H1 (cell line): ENCODE data around the gene AFG1L. TPM values are rescaled to one million over a fixed set of nuclear protein-coding genes. Genes with fewer than 3 reads are reported as not detected.

Experiments
- CTCF ChIA-PET: fragments of 300-600 bp; sonication (Branson Sonifier 250); formaldehyde crosslinking; loops from one replicate; lab custom pipeline; 2021; ENCODE audit not compliant: partially characterized antibody; lab: Charles Lee
- POLR2A ChIA-PET: fragments of 300-600 bp; sonication (Branson Sonifier 250); formaldehyde crosslinking; loops from one replicate; lab custom pipeline; 2021; ENCODE audit warnings: inconsistent platforms; ENCODE audit not compliant: partially characterized antibody; lab: Charles Lee
- DNase-seq, 2 experiments: peaks; one replicate each; pipeline versions ENCODE4 v3.0.0 to v3.0.0-alpha.2; 2010 to 2022; ENCODE audit warnings: low spot score in 2 of 2, low read depth in 1 of 2, mixed read lengths in 1 of 2
- FAIRE-seq: peaks from 2 replicates; lab custom pipeline; 2011; peaks lifted over from hg19 to GRCh38; lab: Jason Lieb, UNC
- H2AFZ ChIP-seq: 2 replicates; pipeline ENCODE4 v1.8.1; 2012; ENCODE audit warnings: low read length, inconsistent platforms
- H2AK5ac ChIP-seq: 2 replicates; pipeline ENCODE4 v1.6.1; 2013; ENCODE audit warnings: low read depth, low read length
- H2BK120ac ChIP-seq: replicated peaks from 2 replicates; pipeline ENCODE3; 2013; ENCODE audit warnings: low read depth, low read length, inconsistent platforms
- H2BK12ac ChIP-seq: 2 replicates; pipeline ENCODE4 v1.6.1; 2013; ENCODE audit warnings: low read depth, low read length
- H2BK15ac ChIP-seq: 2 replicates; pipeline ENCODE4 v1.6.1; 2013; ENCODE audit warnings: low read length
- H2BK20ac ChIP-seq: 2 replicates; pipeline ENCODE4 v1.6.1; 2013; ENCODE audit warnings: low read length
- H2BK5ac ChIP-seq: 2 replicates; pipeline ENCODE4 v1.6.1; 2013; ENCODE audit warnings: low read depth, low read length
- H3K14ac ChIP-seq: 2 replicates; pipeline ENCODE4 v1.6.1; 2013; ENCODE audit warnings: inconsistent platforms; ENCODE audit not compliant: insufficient read length
- H3K18ac ChIP-seq: 2 replicates; pipeline ENCODE4 v1.6.1; 2013; ENCODE audit warnings: low read length; ENCODE audit errors: extremely low read depth
- H3K23ac ChIP-seq: 2 replicates; pipeline ENCODE4 v1.6.1; 2013; ENCODE audit warnings: inconsistent platforms; ENCODE audit not compliant: insufficient read length
- H3K23me2 ChIP-seq: 2 replicates; pipeline ENCODE4 v1.6.1; 2013; ENCODE audit warnings: low read depth, low read length
- H3K27ac ChIP-seq: 2 replicates; pipeline ENCODE4 v1.6.1; 2011; ENCODE audit warnings: low read depth, low read length, inconsistent platforms
- H3K27me3 ChIP-seq, 4 experiments: replicated peaks in 1 of 4; 1 replicate in 1 of 4; 2 replicates in 3 of 4; pipeline versions ENCODE4 v1.6.1 to v1.8.1; 2011 to 2013; ENCODE audit warnings: low read length in 3 of 4, mild to moderate bottlenecking in 3 of 4, inconsistent platforms in 2 of 4, mixed read lengths in 2 of 4, moderate library complexity in 1 of 4; ENCODE audit not compliant: control insufficient read depth in 3 of 4, insufficient read depth in 3 of 4; ENCODE audit errors: extremely low read depth in 1 of 4
- H3K36me3 ChIP-seq, 4 experiments: 2 replicates each; pipeline versions ENCODE4 v1.6.1 to v1.8.1; 2011 to 2013; ENCODE audit warnings: mild to moderate bottlenecking in 4 of 4, low read length in 3 of 4, moderate library complexity in 2 of 4, control low read depth in 1 of 4, inconsistent platforms in 1 of 4; ENCODE audit not compliant: insufficient read depth in 4 of 4, control insufficient read depth in 2 of 4
- H3K4ac ChIP-seq: replicated peaks from 2 replicates; pipeline ENCODE3; 2013; ENCODE audit warnings: low read length, low read depth, mixed read lengths, inconsistent platforms; ENCODE audit not compliant: insufficient read length
- H3K4me1 ChIP-seq, 4 experiments: replicated peaks in 1 of 4; 1 replicate in 1 of 4; 2 replicates in 3 of 4; pipeline versions ENCODE4 v1.6.1 to v1.8.1; 2011 to 2013; ENCODE audit warnings: low read length in 3 of 4, inconsistent platforms in 2 of 4, mixed read lengths in 1 of 4; ENCODE audit not compliant: insufficient read depth in 4 of 4, control insufficient read depth in 3 of 4
- H3K4me2 ChIP-seq, 2 experiments: 2 replicates each; pipeline versions ENCODE4 v1.6.1 to v1.8.1; 2011 to 2013; ENCODE audit warnings: low read depth in 2 of 2, low read length in 2 of 2, control low read depth in 1 of 2, inconsistent platforms in 1 of 2, mild to moderate bottlenecking in 1 of 2; ENCODE audit not compliant: insufficient read depth in 1 of 2
- H3K4me3 ChIP-seq, 4 experiments: fragments of 200-600, 300-600 bp in 1 of 4; sonication (generic), shearing (Covaris generic), sonication (Bioruptor Twin) in 1 of 4; 2 replicates each; pipeline versions ENCODE4 v1.5.1 to v1.8.1; 2011 to 2016; ENCODE audit warnings: low read length in 4 of 4, low read depth in 3 of 4, control low read depth in 2 of 4, inconsistent platforms in 2 of 4, mild to moderate bottlenecking in 2 of 4, mixed read lengths in 1 of 4, moderate library complexity in 1 of 4; ENCODE audit not compliant: insufficient read depth in 2 of 4; ENCODE audit errors: extremely low read depth in 1 of 4
- H3K56ac ChIP-seq: replicated peaks from 2 replicates; pipeline ENCODE3; 2013; ENCODE audit warnings: low read depth, mild to moderate bottlenecking, mixed read lengths, low read length, inconsistent platforms; ENCODE audit not compliant: insufficient read length
- H3K79me1 ChIP-seq: 2 replicates; pipeline ENCODE4 v1.6.1; 2013; ENCODE audit warnings: low read depth, low read length, control low read depth
- H3K79me2 ChIP-seq, 2 experiments: 2 replicates each; pipeline versions ENCODE4 v1.6.1 to v1.8.1; 2012 to 2013; ENCODE audit warnings: low read length in 2 of 2, mild to moderate bottlenecking in 2 of 2, inconsistent platforms in 1 of 2; ENCODE audit not compliant: insufficient read depth in 2 of 2, control insufficient read depth in 1 of 2
- H3K9ac ChIP-seq, 4 experiments: replicated peaks in 1 of 4; 1 replicate in 1 of 4; 2 replicates in 3 of 4; pipeline versions ENCODE4 v1.6.1 to v1.8.1; 2011 to 2013; ENCODE audit warnings: low read depth in 3 of 4, low read length in 3 of 4, control low read depth in 2 of 4, mild to moderate bottlenecking in 2 of 4, moderate library complexity in 2 of 4, inconsistent platforms in 1 of 4; ENCODE audit errors: extremely low read depth in 1 of 4
- H3K9me3 ChIP-seq, 2 experiments: 2 replicates each; pipeline versions ENCODE4 v1.6.1 to v1.8.1; 2012 to 2013; ENCODE audit warnings: mild to moderate bottlenecking in 2 of 2, moderate library complexity in 2 of 2, control low read depth in 1 of 2, inconsistent platforms in 1 of 2, low read depth in 1 of 2, low read length in 1 of 2, mixed read lengths in 1 of 2; ENCODE audit not compliant: insufficient read depth in 2 of 2
- H4K20me1 ChIP-seq, 2 experiments: replicated peaks in 1 of 2; 2 replicates each; pipeline versions ENCODE3 to v1.8.1; 2011 to 2013; ENCODE audit warnings: inconsistent platforms in 2 of 2, low read length in 2 of 2, mild to moderate bottlenecking in 1 of 2; ENCODE audit not compliant: insufficient read depth in 2 of 2, control insufficient read depth in 1 of 2
- H4K5ac ChIP-seq: 2 replicates; pipeline ENCODE4 v1.6.1; 2013; ENCODE audit warnings: low read length, low read depth, mixed read lengths, inconsistent platforms; ENCODE audit not compliant: insufficient read length
- H4K8ac ChIP-seq: 2 replicates; pipeline ENCODE4 v1.8.0; 2013; ENCODE audit warnings: mild to moderate bottlenecking, moderate library complexity, low read length, inconsistent platforms; ENCODE audit not compliant: insufficient read depth; ENCODE audit errors: extremely low read depth
- H4K91ac ChIP-seq: replicated peaks from 2 replicates; pipeline ENCODE3; 2013; ENCODE audit warnings: low read length, mixed read lengths, inconsistent platforms; ENCODE audit not compliant: insufficient read length
- ASH2L ChIP-seq: fragments of 200-600, 300-600 bp; sonication (generic); IDR thresholded peaks from one replicate; pipeline ENCODE4 v1.7.1; 2017; ENCODE audit warnings: low read length
- CHD2 ChIP-seq: IDR thresholded peaks from 2 replicates; pipeline ENCODE4 v1.6.1; 2012; ENCODE audit warnings: low read length, improper control_type of control experiment
- MAFK ChIP-seq: IDR thresholded peaks from 2 replicates; pipeline ENCODE4 v1.6.1; 2012; ENCODE audit warnings: low read depth, mild to moderate bottlenecking, improper control_type of control experiment, low read length
- POLR2A ChIP-seq, 2 experiments: IDR thresholded peaks; 1 replicate in 1 of 2; 2 replicates in 1 of 2; pipeline ENCODE4 v1.6.1; 2011; ENCODE audit warnings: low read depth in 2 of 2, low read length in 2 of 2, mild to moderate bottlenecking in 2 of 2; ENCODE audit errors: control extremely low read depth in 1 of 2
- POU5F1 ChIP-seq: IDR thresholded peaks from 2 replicates; pipeline ENCODE4 v1.6.1; 2011; ENCODE audit warnings: low read depth, mild to moderate bottlenecking, low read length, moderate library complexity
- RAD21 ChIP-seq, 2 experiments: IDR thresholded peaks in 1 of 2; conservative IDR thresholded peaks in 1 of 2; 2 replicates each; pipeline ENCODE4 v1.6.1; 2011; ENCODE audit warnings: low read depth in 2 of 2, low read length in 2 of 2, improper control_type of control experiment in 1 of 2, inconsistent platforms in 1 of 2, mild to moderate bottlenecking in 1 of 2, moderate library complexity in 1 of 2
- TAF1 ChIP-seq: IDR thresholded peaks from 2 replicates; pipeline ENCODE4 v1.6.1; 2011; ENCODE audit warnings: mild to moderate bottlenecking, low read depth, low read length
- TCF12 ChIP-seq: IDR thresholded peaks from 2 replicates; pipeline ENCODE4 v1.6.1; 2011; ENCODE audit warnings: low read depth, mild to moderate bottlenecking, low read length
- WGBS, 2 experiments: shearing (Covaris generic) in 1 of 2; methylation state at CpG; one replicate each; pipeline versions ENCODE4 v1.1.6 to v1.1.7; 2013 to 2015; ENCODE audit warnings: low lambda C conversion rate in 2 of 2, mixed read lengths in 2 of 2, inconsistent platforms in 1 of 2, low coverage in 1 of 2, missing lambda C conversion rate in 1 of 2; ENCODE audit not compliant: insufficient replicate concordance in 2 of 2, insufficient coverage in 1 of 2, insufficient read length in 1 of 2; ENCODE audit errors: extremely low coverage in 1 of 2, missing lambda C conversion rate in 1 of 2; 5-methylcytosine and 5-hydroxymethylcytosine counted together
- polyA plus RNA-seq, 7 experiments: library from polyadenylated mRNA; depleted of rRNA in 3 of 7; stranded (reverse) in 5 of 7; unstranded in 2 of 7; fragments of >200 nt in 5 of 7; fragments of 200-250 nt in 2 of 7; gene quantifications; 1 replicate in 5 of 7; 2 replicates in 1 of 7; 4 replicates in 1 of 7; pipeline versions ENCODE4 v1.2.1 to v1.2.3, GENCODE V29; 2011 to 2013; ENCODE audit warnings: missing spikeins in 2 of 7, mixed read lengths in 2 of 7
- total RNA-seq: library from RNA; stranded (reverse); fragmentation: NEBNext Ultra II Directional; extraction: Animal tissue kit (Norgen Biotek cat#: 25700); gene quantifications from 2 replicates; pipeline ENCODE4 v1.2.1, GENCODE V29; 2021

Gene AFG1L
- total and polyA plus RNA-seq, 2 of the 8 experiments (the other 6 are each of a cell fraction or from before 2014, with no cell fraction given): 0.98 to 5.7 TPM

GRCh38 chr6:108406943-108407342 lies 112.1 kb downstream of the AFG1L start:
- no peak overlapping the region for H3K9ac ChIP-seq
- TF ChIP-seq ASH2L (no peak), TAF1 (no peak), CHD2 (no peak), MAFK (no peak), TCF12 (no peak), POU5F1 (no peak), RAD21 (IDR thresholded peaks at IDR 0.05 in 1 of 2, conservative IDR thresholded peaks at IDR 0.05 in 1 of 2; ENCODE audit: low read depth in 2 of 2, low read length in 2 of 2) (no peak), POLR2A (IDR thresholded peaks at IDR 0.05; ENCODE audit: control extremely low read depth in 1 of 2, low read depth in 2 of 2, low read length in 2 of 2) (no peak)

More at GRCh38 chr6:108406943-108407342, 112.1 kb downstream of the AFG1L start:
- Histone ChIP-seq H3K18ac (no peak overlapping the region), H2AFZ (no peak overlapping the region), H2AK5ac (no peak overlapping the region), H3K4ac (no peak overlapping the region), H3K27ac (no peak overlapping the region), H4K91ac (no peak overlapping the region), H2BK20ac (no peak overlapping the region), H2BK12ac (no peak overlapping the region), H3K4me3 (no peak overlapping the region), H2BK15ac (no peak overlapping the region), H3K79me1 (no peaks in the 10 kb centered on the region), H3K9me3 (no peaks in the 10 kb centered on the region; a peak in 1 of 4 replicates), H2BK120ac (no peak overlapping the region), H3K56ac (no peak overlapping the region), H3K27me3 (no peaks in the 10 kb centered on the region), H3K14ac (no peak overlapping the region), H3K23ac (no peak overlapping the region), H3K4me2 (no peak overlapping the region), H3K36me3 (no peaks in the 10 kb centered on the region), H4K20me1 (no peaks in the 10 kb centered on the region), H3K79me2 (no peaks in the 10 kb centered on the region), H3K23me2 (no peaks in the 10 kb centered on the region), H4K8ac (no peak overlapping the region), H2BK5ac (no peak overlapping the region), H3K4me1 (no peaks in the 10 kb centered on the region), H4K5ac (no peak overlapping the region)
- WGBS, 2 experiments: 97% methylated on average over 2 of the region's 2 CpGs; no CpG with 5 or more reads in 1 of the 2 experiments
- POLR2A ChIA-PET: no interaction called here
- FAIRE-seq (no peak), DNase-seq (no peak)
- CTCF ChIA-PET: interaction anchor here (0.7 to 1.3 kb wide), 2 partner anchors 15 to 125 kb away, joined by 3 read pairs; no protein-coding TSS in a partner anchor
